BJ (cell line): ENCODE data around the gene GSE1. TPM values are rescaled to one million over a fixed set of nuclear protein-coding genes. Genes with fewer than 3 reads are reported as not detected.

Experiments used
- CTCF ChIA-PET: fragments of 350-600 bp; formaldehyde crosslinking; extraction: SDS; loops from one replicate; lab custom pipeline; 2021; ENCODE audit warnings: antibody characterized with exemption, inconsistent platforms; lab: Yijun Ruan, JAX
- POLR2A ChIA-PET: fragments of 300-600 bp; sonication (Branson Sonifier 250); formaldehyde crosslinking; extraction: SDS; loops from one replicate; lab custom pipeline; 2021; ENCODE audit warnings: antibody characterized with exemption; lab: Charles Lee
- DNase-seq: peaks from one replicate; pipeline ENCODE4 v3.0.0-alpha.2; 2011; ENCODE audit warnings: low read depth
- H3K27me3 ChIP-seq: 2 replicates; pipeline ENCODE4 v1.6.0; 2011; ENCODE audit warnings: low read length; ENCODE audit not compliant: control insufficient read depth, insufficient read depth
- H3K36me3 ChIP-seq: 2 replicates; pipeline ENCODE4 v1.5.1; 2011; ENCODE audit warnings: low read length; ENCODE audit not compliant: control insufficient read depth, insufficient read depth
- H3K4me3 ChIP-seq: 2 replicates; pipeline ENCODE4 v1.5.1; 2011; ENCODE audit warnings: low read depth, mild to moderate bottlenecking, control low read depth, low read length
- CTCF ChIP-seq: IDR thresholded peaks from 2 replicates; pipeline ENCODE4 v1.5.1; 2011; ENCODE audit warnings: low read depth, mild to moderate bottlenecking, control low read depth, inconsistent platforms, low read length, moderate library complexity; ENCODE audit not compliant: insufficient read depth
- polyA plus RNA-seq: library from polyadenylated mRNA; depleted of rRNA; stranded (reverse); fragments of >200 nt; gene quantifications from 2 replicates; pipeline ENCODE4 v1.2.3, GENCODE V29; 2011

GSE1 gene
- polyA plus RNA-seq, 1 experiment: 16.2 TPM

- CTCF ChIA-PET: no interaction called here
- H3K4me3 ChIP-seq: no peak overlapping the region
- no peak for TF ChIP-seq CTCF
- H3K36me3 ChIP-seq: peaks cover 8% of the 10 kb centered on the region
- no peak for DNase-seq
- H3K27me3 ChIP-seq: no peaks in the 10 kb centered on the region
- POLR2A ChIA-PET: interaction anchor here (0.6 kb wide), 1 partner anchor 22 kb away, joined by 6 read pairs; no protein-coding TSS in a partner anchor
These were observed 28.2 kb downstream of the GSE1 start for GRCh38 chr16:85641305-85641704.

GRCh38 chr16:85641776-85642176, 28.7 kb downstream of the GSE1 start:
- CTCF ChIA-PET: interaction anchor here (1.4 kb wide), 1 partner anchor 26 kb away, joined by 3 read pairs; no protein-coding TSS in a partner anchor
- POLR2A ChIA-PET: interaction anchor here (0.6 kb wide), 1 partner anchor 23 kb away, joined by 6 read pairs; no protein-coding TSS in a partner anchor
- no peak for TF ChIP-seq CTCF
- no peak for DNase-seq
- no peak overlapping the region for H3K4me3 ChIP-seq
- no peaks in the 10 kb centered on the region for H3K27me3 ChIP-seq
- peaks cover 8% of the 10 kb centered on the region for H3K36me3 ChIP-seq

DNA sequence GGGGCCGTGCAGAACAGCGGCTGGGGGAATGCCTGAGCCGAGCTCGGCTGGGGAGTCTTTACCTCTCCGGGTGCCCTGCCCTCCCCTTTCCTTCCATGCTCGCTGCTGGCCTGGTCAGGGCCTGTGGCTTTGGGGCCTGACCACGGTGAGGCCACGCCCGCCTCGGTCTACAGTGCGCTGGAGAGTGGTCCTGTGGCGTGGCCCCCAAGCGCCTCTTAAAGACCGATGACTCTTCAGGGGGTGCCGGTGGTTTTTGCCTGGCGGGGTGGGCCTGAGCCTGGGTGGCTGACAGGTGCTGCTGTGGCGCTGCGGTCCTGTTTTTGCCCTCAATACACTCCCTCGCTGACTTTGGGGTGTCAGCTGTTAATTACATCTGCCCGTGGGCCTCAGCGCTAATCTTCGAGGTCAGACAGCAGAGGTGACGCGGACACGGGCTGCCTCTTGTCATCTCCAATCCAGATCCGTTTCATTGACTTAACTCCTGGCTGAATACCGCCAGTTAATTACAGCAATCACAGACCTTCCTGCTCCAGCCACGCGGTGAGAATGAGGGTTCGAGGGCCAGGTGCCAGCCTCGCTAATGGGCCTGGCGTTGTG, 29.7 kb downstream of the GSE1 start:
- TF ChIP-seq CTCF: no peak
- CTCF ChIA-PET: interaction anchor here (1.3 to 1.4 kb wide), 2 partner anchors 16 to 27 kb away, joined by 3 to 4 read pairs; no protein-coding TSS in a partner anchor

GRCh38 chr16:85643631-85644030, 30.5 kb downstream of the GSE1 start:
- no peak for TF ChIP-seq CTCF
- CTCF ChIA-PET: interaction anchor here (0.9 to 1.3 kb wide), 2 partner anchors 15 to 27 kb away, joined by 3 to 4 read pairs; no protein-coding TSS in a partner anchor
- POLR2A ChIA-PET: no interaction called here
- Histone ChIP-seq H3K27me3 (no peaks in the 10 kb centered on the region), H3K4me3 (no peak overlapping the region), H3K36me3 (peaks cover 8% of the 10 kb centered on the region)
- DNase-seq: no peak

More for the DNA sequence above, 29.7 kb downstream of the GSE1 start:
- no peaks in the 10 kb centered on the region for H3K27me3 ChIP-seq
- no peak for DNase-seq
- peaks cover 8% of the 10 kb centered on the region for H3K36me3 ChIP-seq
- POLR2A ChIA-PET: no interaction called here
- no peak overlapping the region for H3K4me3 ChIP-seq

DNA sequence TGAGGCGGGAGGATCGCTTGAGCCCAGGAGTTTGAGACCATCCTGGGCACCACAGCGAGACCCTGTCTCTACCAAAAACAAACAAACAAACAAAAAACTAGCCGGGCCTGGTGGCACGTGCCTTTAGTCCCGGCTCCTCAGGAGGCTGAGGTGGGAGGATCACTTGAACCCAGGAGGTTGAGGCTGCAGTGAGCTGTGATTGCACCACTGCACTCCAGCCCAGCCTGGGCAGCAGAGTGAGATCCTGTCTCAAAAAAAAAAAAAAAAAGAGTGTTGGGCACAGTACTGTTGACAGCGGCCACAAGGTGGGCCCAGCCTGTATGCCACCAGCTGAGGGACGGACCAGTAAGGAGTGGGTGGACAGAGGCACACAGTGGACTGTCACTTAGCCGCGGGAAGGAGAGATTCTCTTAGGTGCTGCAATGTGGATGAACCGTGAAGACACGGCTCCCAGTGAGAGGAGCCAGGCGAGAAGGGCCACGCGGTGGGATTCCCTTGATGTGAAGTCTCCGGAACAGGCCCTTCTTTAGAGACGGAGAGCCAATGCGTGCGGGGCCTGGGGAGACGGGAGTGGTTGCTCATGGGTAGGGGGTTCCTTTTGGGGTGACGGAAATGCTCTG, 31.1 kb downstream of the GSE1 start:
- no peak for TF ChIP-seq CTCF
- Histone ChIP-seq H3K4me3 (no peak overlapping the region), H3K36me3 (peaks cover 9% of the 10 kb centered on the region), H3K27me3 (no peaks in the 10 kb centered on the region)
- ChIA-PET CTCF (interaction anchor here (0.9 to 1.3 kb wide), 2 partner anchors 14 to 28 kb away, joined by 3 to 4 read pairs; no protein-coding TSS in a partner anchor), POLR2A (no interaction called here)
- DNase-seq: no peak
